ENCODE measurements around the gene CACNA1H.

The CACNA1H gene

DNA sequence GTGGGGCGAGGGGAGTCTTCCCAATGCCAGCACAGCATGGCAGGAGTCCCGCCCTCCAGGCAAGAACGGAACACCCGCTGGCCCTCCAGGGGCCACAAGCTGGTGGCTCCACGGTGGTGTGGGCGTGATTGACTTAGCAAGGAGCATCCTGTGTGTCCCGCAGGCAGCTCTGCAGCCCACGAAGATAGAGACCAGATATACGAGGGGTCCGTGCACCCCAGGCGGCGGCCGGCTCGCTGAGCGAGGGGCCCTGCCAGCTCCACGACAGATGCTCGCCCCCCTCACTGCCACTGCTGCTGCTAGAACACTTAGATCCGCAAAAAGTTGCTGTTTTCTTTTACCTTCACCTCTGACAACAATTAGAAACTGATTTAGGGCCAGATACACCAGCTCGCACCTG, 10.0 kb upstream of the CACNA1H start:
- no peak for DNase-seq (ENCODE audit: low read depth in 2 of 2)

DNA sequence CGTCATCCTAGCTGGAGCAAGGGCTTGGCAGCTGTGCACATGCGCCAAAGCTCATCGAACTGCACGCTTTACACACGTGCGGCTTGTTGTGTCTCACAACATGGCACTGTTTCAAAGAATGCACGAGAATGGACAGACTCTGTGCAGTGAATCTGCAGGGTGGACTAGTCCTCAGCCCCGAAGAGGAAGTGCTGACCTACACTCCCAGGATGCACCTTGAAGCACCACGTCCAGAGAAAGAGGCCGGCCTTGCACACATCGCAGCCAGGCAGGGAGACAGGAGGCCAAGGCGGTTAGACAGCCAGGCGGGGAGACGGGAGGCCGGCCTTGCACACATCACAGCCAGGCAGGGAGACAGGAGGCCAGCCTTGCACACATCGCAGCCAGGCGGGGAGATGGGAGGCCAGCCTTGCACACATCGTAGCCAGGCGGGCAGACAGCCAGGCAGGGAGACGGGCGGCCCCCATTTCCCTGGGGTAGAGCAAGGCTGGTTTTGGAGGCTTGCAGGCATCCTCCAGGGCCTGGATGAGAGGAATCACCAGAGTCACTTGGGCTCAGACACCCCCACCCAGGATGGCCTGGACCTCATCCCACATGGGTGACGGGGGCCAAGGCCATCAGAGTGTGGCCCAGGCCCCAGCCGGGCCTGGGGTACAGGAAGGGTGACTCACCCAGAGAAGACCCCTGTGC, 9.0 kb upstream of the CACNA1H start:
- DNase-seq (ENCODE audit: low read depth in 2 of 2) = no peak

DNA sequence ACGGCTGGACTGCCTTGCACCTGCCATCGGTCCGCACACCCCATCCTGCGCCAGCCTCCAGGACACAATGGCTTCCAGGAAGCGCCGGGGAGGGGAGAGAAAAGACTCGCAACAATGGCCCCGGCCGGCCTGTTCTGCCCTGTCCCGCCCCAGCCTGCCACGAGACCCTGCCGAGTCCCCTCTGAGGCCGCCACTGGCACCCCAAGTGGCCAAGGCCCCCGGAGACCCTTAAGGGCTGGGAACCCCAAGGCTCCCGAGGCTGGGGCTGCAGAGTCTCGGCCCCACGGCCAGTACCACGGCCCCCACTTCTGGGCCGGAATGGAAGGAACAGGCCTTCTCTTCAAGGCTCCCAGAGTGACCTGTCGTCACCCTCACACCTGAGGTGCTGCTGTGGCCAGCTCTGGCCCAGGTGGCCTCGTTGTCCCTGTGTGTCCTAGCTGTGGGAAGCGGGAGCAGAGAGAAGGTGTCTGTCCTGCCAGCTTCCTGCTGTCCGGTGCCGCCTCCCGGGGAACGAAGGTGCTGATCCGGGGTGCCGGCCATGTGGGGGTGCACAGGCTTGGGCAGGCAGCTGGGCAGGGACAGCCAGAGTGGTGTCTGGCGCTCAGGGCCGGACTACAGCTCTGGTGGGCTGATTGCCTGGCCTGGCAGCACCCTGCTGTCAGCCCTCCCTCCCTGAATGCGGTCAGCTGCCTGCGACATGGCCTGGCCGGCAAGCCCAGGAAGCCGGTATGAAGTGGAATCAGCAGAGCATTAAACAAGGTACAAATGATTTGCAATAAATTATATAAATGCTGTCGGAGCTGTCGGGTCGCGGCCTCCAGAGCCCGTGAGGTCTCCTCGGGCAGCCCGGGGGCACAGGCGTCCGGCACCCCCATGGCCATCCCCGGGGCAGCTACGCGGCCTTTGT, 8.2 kb upstream of the CACNA1H start:
- no peak for DNase-seq (ENCODE audit: low read depth in 2 of 2)

DNA sequence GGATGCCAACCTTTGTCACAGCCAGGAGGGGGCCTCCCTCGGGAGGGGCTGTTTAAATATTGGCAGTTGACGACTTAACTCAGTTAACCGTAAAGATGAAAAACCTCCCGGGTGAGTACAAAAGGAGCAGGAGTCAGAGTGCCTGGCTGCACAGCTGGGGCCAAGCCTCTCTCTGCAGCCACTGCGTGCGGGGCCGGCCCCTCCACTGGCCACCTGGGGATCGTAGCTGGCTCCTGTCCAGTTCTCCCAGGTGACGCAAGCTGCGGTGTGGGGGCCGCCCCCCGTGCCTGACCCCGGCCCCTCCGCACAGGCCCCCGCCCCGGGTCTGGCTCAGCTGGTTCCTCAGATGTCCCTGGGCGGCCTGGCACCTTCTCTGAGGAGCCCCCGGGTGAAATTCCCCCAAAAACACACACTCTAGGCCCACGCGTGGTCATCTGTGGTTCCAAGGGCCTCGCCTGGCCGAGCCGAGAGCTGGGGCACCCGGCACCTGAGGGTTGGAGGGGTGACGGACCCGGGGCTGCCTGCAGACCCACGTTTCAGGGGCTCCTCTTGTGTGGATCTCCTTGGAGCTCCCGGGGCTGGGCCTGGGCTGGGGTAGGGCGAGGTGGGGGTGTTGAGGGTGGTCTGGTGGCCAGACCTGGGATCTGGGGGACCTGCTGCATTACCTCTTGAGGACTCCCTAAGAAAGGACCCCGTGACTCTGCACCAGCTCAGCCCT, 7.4 kb upstream of the CACNA1H start:
- DNase-seq (ENCODE audit: low read depth in 2 of 2) = no peak

DNA sequence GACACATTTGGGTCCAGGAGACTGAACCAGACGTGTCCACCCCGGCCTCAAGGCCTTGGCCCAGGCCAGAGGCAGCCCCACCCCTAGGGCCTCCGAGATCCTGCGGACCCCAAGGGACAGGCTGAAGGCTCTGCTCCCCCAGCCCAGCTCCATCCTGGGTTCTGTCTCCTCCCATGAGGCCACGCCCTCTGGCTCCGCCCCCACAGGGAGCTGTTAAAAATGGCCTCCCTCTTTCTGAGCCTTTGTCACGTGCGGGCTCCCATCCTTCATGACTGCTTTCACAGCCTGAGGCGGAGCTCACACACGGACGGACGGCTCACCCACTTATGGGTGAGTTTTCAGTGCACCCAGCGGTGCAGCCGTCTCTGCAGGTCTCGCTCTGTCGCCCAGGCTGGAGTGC, 6.5 kb upstream of the CACNA1H start:
- no peak for DNase-seq (ENCODE audit: low read depth in 2 of 2)

DNA sequence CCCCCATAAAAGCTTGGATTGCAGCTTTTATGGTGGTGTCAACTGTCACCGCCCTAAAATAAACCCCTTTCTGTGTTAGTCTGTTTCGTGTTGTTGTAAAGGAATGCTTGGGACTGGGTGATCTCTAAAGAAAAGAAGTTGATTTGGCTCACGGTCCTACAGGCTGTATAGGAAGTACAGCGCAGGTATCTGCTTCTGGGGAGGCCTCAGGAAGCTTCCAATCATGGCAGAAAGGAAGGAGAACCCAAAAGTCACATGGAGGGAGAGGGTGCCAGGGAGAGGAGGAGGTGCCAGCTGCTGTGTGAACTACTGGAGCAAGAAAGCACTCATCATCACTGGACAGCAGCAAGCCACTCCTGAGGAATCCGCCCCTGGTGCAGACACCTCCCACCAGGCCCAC, 5.9 kb upstream of the CACNA1H start:
- DNase-seq (ENCODE audit: low read depth in 2 of 2) = no peak

DNA sequence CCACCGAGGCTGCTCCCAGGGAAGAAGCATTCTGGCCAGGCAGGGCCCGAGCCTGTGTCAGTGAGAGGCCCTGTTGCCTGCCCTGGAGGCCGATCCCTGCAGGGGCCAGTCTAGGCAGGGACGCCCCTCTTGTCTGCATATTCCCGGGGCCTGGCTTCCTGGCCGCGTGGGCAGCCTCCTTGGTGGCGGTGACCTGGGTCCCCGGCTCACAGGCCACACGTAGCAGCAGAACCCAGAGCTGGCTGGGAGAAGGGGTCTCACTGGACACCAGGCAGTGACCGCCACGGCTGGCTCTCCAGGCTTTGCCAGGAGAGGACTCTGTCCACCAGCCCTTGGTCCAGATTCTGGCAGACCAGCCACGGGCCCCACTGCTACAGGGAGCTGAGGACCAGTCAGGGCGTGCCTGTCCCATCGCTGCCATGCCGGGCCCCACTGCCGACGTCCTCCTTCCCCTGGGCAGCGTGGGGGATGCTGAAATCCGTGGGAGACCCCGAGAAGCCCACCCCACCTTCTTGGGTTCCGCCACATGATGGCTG, 3.7 kb upstream of the CACNA1H start:
- no peak for DNase-seq (ENCODE audit: low read depth in 2 of 2)

DNA sequence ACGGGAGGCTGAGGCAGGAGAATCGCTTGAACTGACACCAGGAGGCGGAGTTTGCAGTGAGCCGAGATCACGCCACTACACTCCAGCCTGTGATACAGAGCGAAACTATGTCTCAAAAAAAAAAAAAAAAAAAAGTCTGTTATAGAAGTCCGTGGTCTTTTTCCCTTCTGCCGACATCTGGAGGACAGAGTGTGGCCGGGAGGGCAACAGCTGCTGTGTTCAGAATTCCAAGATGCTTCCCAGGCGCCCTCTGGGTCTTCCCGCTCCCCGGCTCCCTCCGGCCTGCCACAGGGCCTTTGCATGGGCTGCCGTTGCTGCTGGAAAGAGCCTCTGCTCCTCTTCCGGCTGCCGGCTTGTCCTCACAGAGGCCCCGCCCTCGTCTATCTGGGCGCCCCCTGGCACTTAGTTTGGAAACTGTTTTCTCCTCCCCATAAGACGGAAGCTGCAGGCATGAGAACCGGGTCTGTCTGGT, 2.4 kb upstream of the CACNA1H start:
- DNase-seq (ENCODE audit: low read depth in 2 of 2) = no peak

DNA sequence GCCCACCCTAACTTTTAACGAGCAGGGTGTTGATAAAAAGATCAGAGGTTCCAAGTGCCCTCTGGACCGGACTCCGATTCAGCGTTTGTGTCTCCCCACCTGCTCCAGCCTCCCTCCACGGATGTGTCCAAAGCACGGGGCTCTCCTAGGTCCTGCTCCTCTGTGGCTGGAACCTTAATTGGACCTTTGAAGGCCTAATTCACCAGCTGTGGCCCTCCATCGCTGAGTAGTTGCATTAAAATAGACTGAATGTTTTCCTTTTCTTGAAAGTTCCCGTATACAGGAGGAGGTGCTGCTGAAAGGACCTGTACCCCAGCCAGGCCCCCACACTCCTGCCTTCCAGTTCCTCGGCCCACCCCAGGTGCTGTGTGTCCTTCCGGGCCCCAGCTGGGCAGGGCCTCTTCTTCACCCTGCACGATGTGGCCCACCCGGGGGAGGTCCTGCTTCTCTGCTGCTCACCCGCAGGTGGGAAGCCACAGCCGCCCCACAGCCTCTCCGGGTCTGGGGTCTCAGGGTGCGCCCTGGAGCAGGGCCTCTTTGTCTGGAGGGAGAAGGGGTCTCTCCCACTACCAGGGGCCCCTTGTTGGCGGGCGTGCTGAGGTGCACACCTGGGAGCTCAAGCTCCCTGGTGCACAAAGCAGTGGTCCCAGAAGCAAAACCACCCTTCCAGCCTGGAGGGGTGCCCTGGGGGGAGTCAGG, 1.3 kb upstream of the CACNA1H start:
- DNase-seq (ENCODE audit: low read depth in 2 of 2) = no peak

DNA sequence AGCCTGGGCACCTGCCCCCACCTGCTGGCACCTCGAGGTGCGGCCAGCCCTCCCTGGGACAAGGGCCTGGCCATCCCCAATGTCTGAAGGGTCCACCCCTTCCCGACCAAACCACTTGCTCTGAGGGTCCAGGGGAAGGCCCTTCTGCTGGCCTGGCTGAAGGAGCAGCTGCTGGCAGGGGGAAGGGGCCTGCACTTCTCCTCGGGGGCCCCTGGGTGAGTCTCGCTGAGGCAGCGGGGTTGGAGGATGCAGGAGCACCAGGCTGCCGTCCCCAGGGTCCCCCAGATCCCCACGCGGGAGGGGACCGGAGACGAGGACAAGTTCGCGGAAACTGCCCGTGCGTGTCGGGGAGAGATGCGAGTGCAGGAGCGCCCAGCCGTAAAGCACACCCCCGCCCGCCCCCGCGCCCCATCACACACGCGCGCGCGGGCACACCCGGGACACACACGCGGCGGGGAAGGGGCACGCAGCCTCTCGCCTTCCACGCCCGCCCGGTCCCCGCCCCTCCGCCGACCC, 725 bp upstream of the CACNA1H start:
- DNase-seq (ENCODE audit: low read depth in 2 of 2) = peak; percentile 38 to 66

DNA sequence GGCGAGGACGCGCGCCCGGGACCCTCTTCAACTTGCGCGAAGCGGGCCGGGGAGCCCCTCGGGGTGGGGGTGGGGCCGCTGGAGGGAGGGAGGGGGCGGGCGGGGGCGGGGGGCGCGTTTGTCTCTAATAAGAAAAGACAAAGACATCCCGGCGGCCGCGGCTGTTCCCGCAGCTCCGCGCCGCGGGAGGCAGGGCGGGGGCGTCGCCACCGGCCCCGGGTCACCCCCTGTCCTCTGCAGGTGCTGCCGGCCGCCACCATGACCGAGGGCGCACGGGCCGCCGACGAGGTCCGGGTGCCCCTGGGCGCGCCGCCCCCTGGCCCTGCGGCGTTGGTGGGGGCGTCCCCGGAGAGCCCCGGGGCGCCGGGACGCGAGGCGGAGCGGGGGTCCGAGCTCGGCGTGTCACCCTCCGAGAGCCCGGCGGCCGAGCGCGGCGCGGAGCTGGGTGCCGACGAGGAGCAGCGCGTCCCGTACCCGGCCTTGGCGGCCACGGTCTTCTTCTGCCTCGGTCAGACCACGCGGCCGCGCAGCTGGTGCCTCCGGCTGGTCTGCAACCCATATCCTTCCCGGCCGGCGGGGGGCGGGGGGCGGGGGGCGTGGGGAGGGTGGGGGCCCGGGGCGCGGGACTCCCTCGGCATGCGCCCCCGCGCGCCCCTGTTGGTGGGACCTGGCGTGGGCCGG, 714 bp downstream of the CACNA1H start:
- no peak for DNase-seq (ENCODE audit: low read depth in 2 of 2)

DNA sequence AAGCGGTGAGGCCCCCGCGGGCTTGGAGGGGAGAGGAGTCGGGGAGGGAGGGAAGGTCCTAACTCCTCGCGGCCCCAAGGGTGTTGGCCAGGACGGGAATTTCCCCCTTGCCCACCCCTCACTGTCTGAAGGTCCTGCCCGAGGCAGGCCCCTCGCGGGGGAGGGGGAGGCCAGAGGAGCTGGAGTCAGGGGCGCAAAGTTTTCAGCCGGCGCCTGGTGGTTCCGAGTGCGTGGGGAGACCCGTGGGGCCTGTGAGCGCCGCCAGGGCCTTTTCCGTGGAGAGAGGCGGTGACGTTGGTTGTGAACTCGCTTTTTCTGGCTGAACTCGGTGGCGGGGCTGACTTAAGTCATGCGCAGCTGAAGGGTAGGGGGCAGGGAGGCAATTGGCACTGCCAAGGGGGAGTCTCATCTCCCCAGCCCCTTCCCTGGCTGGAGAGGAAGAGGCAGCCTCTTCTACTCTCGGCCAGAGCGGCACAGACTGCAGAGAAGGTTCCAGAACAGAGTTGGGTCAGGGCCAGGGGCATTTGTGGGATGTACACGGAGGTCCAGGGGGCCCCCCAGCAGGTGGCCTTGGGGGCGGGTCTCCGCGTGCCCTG, 1.5 kb downstream of the CACNA1H start:
- DNase-seq (ENCODE audit: low read depth in 2 of 2) = no peak

DNA sequence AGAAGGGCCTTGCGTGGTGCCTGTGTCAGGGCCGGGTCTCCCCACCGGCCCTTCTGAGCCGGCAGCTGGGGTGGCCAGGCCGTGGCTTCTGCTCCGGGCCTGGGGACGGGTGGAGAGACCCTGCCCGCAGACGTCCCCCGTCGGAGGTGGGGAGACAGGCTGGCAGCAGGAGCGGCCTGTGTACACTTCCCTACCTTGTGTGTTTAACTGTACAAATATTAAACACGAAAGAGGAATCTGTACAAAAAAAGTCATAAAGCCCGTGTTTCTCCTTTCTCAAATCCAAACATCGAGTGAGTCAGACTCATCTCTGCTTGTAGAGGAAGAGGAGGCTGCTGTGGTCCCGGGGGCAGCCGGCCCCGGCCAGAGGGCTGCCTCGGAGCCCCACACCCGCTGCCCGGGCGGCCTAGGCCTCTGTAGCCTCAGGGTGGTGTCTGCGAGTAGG, 2.0 kb downstream of the CACNA1H start:
- no peak for DNase-seq (ENCODE audit: low read depth in 2 of 2)

DNA sequence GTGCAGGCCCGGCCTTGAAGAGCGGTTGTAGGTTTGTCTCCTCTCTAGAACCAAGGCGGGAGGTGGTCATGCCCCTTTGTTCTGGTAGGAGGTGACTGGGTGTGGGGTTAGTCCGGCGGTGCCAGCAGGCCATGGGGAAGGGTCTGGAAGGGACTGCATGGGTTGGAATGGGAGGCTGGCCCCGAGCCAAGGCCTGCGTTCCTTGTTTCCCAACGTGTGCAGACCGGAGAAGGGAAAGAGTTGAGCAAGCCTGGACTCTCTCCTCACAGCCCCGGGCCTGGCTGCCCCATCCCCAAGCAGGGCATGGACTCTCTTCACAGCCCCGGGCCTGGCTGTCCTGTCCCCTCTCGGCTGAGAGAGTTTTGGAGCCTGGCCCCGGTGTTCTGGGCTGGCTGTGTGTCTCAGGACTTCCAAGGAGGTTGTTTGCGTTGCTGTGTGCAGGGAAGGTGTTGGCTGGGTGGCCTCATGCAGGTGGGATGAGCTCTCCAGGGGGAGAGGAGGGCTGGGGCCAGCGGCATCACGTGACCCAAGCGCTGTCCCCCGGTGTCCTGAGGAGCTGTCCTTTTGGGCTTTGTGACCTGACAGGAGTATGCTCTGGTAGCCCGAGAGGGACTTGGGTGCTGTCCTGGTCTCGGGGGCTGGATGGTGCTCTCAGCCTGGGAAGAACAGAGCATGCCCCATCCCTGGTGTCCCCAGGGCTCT, 2.6 kb downstream of the CACNA1H start:
- DNase-seq (ENCODE audit: low read depth in 2 of 2) = no peak

DNA sequence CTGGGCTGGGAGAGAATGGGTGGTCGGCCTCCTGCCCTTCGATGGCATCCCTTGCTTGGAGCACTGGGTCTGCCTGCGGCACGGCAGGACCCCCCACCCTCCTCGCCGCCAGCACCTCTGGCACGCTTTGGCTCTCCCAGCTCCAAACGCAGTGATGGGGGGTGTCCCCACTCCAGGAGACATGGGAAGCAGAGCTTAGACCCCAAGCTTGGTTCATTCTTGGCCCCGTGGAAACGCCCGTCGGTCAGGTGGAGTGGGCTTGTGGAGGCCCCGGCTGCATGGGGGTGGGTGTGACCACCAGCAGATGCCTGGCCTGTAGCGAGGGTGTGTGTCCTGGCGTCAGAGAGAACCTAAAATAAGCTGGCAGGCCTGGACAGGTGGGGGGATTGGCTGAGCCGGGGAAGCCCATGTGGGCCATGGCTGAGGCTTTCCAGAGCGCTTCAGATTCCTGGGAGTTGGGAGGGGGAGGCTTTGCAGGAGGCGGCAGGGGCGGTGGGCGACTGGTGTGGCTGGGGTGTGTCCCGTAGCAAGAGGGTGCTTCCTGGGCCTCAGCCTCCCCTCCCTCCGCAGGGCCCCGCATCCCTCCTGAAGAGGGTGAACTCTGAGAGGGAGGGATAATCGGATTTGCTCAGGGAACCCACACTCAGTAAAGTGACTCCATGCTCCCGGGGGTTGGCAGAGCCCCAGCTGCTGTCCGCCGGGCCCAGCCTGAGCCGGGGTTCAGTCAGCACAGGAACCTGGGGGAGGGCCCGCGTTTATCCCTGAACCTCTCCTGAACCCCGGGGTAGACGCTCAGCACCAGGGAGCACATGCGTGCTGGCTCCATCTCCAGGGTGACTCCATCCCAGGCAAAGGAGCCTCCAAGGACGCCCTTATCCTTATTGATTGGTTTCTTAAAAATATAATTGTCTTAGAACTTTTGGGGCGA, 3.4 kb downstream of the CACNA1H start:
- no peak for DNase-seq (ENCODE audit: low read depth in 2 of 2)

DNA sequence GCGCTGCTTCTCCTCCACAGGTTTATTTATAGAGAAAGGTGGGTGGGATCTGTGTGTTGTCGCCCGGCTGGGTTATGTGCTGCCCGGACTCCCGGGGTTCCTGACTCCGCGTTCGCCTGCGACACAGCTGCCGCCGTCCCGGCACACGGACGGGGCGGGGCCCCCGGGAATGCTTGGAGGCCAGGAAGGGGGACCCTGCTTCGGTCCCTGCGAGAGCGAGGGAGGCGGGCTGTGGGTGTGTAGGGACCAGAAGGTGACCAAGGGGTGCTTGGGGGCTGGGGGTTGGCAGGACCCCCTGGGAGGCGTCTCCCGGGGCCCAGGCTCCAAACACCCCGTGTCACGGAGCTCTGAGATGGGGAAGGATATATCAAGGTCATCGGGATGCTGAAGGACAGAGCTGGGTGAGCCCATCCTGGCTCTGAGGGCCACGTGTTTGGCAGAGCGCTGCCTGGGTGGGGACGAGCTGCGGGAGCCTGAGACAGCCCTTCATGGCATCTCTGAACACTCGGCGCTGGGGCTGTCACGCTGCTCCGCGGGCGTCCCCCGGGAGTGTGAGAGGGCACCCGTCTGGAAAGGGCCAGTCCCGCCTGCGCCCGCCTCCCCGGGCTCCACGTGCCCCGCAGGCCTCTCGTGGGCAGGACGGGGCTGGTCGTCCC, 4.2 kb downstream of the CACNA1H start:
- no peak for DNase-seq (ENCODE audit: low read depth in 2 of 2)

DNA sequence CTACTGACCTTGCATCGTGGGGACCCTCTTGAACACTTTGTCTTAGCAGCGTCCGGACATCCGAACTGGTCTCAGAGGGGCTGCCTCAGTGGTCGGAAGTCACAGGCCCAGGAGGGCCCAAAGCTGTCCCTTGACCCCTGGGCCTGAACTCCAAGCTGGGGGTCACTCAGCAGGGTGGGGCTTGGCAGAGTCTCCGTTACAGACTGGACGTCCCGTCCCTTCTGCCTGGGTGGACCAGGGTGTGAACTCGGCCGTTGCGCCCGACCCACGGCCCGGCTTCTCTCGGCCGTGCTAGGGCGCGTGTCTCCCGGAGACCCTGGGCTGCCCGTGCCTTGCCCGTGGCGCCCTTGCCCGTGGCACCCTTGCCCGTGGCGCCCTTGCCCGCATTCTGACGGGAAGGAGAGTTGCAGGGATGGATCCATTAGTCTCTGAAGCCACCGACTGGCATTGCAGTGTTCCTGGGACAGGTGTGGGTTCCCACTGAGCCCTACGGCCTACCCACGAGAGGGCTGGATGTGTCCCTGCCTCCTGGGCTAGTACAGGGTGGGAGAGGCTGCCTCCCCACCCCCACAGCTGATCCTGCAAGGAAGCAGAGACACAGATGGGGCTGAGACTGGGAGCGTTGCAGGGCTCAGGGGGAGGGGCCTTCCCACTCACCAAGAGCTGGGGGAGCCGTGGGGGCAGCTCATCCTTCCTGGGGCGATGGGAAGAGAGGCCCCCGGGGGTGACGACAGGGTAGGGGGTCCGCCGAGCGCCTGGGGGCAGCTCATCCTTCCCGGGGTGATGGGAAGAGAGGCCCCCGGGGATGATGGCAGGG, 4.9 kb downstream of the CACNA1H start:
- DNase-seq (ENCODE audit: low read depth in 2 of 2) = no peak

All from stimulated activated CD8-positive, alpha-beta memory T cell treated with anti-CD3 and anti-CD28 coated beads, Interleukin-7, amount 100 ng/mL, for 4 hours (primary cell).